Right kidney (tissue), 9 donors: Measurements from ENCODE around the gene AVP.
A peak's percentile ranks its signal among the peaks of the same experiment; 100 is the strongest.
"Not testable (repeated sequence)": the region's sequence is repeated elsewhere in the genome, so short reads cannot be mapped to it uniquely, and the experiment has no call there.

Experiments used
- DNase-seq: peaks from one replicate; pipeline ENCODE4 v3.0.0-alpha.2; 2016
- long read RNA-seq, 8 donors: transcript quantifications; one replicate each; lab custom pipeline, GENCODE V29; 2026

The AVP gene, protein sequence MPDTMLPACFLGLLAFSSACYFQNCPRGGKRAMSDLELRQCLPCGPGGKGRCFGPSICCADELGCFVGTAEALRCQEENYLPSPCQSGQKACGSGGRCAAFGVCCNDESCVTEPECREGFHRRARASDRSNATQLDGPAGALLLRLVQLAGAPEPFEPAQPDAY
- long read RNA-seq, donor 1, partial matches to known transcripts = 6 of 6 reads
- long read RNA-seq, donor 1, other reads (novel, unspliced or antisense) = 0 of 6 reads
- long read RNA-seq, donor 2, partial matches to known transcripts = 7 of 7 reads
- long read RNA-seq, donor 2, other reads (novel, unspliced or antisense) = 0 of 7 reads
- long read RNA-seq, donor 3 = 0 reads
- long read RNA-seq, donor 4 = 0 reads
- long read RNA-seq, donor 5 = 0 reads
- long read RNA-seq, donor 6 = 0 reads
- long read RNA-seq, donor 7 = 0 reads
- long read RNA-seq, donor 8, partial matches to known transcripts = 0 of 1 reads
- long read RNA-seq, donor 8, other reads (novel, unspliced or antisense) = 0 of 1 reads

DNA sequence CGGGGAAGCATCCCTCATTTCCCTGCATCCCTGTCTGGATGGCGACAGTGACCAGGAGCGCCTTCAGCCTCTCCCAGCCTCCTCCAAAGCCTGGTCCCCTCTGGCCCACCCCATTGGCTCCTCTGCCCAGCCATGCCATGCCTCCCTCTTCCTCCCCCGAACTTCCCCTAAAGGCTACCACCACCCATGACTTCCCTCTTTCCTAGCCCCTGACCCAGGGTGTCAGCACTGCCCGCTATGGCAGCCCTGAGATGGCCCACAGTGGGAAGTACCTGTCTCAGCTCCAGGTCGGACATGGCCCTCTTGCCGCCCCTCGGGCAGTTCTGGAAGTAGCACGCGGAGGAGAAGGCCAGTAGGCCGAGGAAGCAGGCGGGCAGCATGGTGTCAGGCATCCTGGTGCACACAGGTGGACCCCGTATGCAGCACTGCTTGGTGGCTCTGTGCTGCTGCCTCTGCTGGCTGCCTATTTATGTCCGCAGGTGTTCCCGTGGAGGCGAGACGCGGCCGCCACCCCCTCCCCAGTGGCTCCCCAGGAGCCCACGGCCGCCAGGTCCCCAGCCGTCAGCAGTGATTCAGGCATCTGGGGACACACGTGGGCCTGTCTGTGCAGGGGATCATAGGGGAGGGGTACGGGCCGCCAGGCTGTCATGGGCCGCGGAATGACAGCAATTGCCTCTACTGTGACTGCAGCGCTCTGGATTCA lies at the start of gene AVP:
TSS of gene AVP (minus strand) at position 442 of the 703 bp plus-strand sequence. CDS start at position 392, 50 bp downstream.
- DNase-seq = no peak

DNA sequence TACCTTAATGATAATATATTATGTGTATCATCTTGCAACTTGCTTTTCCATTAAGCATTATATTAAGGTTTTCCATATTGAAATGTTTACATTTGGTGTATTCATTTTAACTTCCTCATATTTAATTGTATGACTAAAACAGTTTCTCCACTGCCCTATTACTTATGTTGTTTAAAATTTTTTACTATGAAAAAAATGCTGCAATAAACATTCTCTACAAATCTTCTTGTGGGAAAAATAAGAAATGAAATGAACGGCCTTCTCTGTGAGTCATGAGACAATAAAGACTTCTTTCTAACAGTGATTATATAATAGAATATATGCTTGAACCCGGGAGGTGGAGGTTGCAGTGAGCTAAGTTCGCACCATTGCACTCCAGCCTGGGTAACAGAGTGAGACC lies 49.6 kb upstream of the AVP start:
- no peak for DNase-seq

DNA sequence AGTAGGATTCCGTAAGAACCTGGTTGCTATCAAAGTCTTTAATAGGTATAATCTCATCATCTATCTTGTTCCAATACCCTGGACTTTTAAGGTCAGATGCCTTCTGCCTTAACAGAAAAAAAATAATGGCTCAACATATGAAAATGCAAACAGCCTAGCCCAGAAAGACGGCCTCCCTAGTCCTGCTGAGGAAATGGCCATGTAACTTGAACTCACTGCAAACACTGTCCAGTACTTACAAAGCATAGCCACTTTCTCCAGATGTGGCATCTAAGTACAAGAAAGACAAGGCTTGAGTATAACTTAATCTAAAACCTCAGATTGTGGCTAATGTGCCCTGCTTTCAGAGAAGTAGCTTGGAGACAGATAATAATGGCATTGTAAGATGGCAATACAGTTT lies 48.6 kb upstream of the AVP start:
- DNase-seq = no peak

DNA sequence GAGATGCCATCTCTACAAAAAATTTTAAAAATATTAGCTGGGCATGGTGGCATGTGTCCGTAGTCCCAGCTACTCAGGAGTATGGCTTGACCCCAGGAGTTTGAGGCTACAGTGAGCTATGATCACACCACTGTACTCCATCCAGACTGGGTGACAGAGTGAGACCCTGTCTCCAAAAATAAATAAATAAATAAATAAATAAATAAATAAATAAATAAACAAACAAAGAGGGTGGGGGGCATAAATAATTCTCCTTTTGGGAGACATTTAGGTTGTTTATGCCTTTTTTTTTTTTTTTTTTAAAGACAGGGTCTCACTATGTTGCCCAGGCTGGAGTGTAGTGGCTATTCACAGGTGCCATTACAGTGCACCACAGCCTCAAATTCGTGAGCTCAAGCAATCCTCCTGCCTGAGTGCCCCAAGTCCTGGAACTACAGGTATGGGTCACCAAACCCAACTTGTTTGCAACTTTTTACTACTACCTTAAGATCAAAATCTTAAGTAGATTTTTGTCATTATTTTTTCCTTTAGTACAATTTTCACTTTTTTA lies 45.6 kb upstream of the AVP start:
- DNase-seq = no peak

DNA sequence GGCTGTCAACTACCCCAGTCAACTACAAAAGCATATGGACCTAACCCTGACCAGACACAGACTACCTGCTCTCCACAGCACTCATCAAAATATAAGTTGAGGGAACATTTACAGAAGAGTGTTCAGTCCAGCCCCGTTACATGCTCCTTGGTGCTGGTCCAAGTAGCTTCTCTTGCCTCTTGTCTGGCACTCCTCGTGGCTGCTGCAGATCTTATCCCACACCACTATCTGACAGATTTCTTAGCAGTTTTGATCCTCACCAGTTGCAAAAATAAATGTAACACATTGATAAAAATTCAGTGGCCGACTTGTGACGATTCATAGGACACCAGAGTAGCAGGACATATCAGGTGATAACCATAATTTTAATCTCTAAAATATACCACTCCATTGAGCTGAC lies 44.6 kb upstream of the AVP start:
- DNase-seq = no peak

DNA sequence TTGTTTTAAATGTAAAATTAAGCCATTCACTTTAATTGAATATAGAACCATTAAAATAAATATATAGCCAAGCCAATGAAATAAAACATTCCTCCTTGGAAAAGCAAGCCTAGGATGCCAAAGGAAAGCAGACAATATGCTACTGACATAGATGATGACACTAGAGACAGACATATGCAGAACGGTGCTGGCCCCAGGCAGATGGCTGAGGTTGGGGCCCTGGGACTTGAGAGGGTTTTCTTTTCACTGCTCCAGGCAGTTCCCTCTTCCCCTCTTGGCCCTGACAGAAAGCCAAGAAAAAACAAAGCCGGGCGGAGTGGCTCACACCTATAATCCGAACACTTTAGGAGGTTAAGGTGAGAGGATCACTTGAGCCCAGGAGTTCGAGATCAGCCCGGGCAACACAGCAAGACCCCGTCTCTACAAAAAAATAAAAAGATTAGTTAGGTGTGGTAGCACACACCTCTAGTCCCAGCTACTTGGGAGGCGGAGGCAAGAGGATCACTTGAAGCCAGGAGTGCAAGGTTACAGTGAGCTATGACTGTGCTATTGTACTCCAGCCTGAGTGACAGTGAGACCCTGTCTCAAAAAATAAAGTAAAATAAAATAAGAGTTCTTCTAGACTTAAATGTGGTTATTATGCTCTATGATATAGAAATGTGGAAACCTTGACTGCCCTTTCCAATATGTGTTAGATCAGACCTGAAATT lies 43.9 kb upstream of the AVP start:
- DNase-seq = no peak

DNA sequence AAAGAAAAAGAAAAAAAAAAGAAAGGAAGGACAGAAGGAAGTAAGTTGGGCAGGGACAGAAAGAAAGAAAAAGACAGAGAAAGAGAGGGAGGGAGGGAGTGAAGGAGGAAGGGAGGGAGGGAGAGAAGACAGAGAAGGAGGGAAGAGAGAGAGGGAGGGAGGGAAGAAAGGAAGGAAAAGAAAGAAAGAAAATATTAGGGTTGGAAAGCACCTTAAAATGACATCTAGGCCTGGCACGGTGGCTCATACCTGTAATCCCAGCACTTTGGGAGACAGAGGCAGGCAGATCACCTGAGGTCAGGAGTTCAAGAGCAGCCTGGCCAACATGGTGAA lies 42.0 kb upstream of the AVP start:
- DNase-seq = no peak

DNA sequence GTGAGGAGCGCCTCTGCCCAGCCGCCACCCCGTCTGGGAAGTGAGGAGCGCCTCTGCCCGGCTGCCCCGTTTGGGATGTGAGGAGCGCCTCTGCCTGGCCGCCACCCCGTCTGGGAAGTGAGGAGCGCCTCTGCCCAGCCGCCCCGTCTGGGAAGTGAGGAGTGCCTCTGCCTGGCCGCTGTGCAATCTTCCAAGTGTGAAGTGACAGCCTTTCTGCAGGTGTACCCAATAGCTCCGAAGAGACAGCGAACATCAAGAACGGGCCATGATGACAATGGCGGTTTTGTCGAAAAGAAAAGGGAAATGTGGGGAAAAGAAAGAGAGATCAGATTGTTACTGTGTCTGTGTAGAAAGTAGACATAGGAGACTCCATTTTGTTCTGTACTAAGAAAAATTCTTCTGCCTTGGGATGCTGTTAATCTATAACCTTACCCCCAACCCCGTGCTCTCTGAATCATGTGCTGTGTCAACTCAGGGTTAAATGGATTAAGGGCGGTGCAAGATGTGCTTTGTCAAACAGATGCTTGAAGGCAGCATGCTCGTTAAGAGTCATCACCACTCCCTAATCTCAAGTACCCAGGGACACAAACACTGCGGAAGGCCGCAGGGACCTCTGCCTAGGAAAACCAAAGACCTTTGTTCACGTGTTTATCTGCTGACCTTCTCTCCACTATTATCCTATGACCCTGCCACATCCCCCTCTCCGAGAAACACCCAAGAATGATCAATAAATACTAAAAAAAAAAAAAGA lies 41.4 kb upstream of the AVP start:
- DNase-seq = not testable (repeated sequence)

DNA sequence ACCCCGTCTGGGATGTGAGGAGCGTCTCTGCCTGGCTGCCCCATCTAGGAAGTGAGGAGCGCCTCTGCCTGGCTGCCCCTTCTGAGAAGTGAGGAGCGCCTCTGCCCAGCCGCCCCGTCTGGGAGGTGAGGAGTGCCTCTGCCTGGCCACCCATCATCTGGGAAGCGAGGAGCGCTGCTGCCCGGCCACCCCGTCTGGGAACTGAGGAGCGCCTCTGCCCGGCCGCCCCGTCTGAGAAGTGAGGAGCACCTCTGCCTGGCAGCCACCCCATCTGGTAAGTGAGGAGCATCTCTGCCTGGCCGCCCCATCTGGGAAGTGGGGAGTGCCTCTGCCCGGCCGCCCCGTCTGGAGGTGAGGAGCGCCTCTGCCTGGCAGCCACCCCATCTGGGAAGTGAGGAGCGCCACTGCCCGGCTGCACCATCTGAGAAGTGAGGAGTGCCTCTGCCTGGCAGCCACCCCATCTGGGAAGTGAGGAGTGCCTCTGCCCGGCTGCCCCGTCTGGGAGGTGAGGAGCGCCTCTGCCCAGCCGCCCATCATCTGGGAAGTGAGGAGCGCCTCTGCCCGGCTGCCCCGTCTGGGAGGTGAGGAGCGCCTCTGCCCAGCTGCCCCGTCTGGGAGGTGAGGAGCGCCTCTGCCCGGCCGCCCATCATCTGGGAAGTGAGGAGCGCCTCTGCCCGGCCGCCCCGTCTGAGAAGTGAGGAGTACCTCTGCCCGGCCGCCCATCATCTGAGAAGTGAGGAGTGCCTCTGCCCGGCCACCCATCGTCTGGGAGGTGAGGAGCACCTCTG lies 40.4 kb upstream of the AVP start:
- not testable (repeated sequence) for DNase-seq

DNA sequence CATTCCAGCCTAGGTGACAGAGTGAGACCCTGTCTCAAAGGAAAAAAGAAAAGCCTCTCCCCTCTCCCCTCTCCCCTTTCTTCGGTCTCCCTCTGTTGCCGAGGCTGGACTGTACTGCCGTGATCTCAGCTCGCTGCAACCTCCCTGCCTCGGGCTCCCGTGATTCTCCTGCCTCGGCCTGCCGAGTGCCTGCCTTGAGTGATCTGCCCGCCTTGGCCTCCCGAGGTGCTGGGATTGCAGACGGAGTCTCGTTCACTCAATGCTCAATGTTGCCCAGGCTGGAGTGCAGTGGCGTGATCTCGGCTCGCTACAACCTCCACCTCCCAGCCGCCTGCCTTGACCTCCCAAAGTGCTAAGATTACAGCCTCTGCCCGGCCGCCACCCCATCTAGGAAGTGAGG lies 39.6 kb upstream of the AVP start:
- DNase-seq = not testable (repeated sequence)

DNA sequence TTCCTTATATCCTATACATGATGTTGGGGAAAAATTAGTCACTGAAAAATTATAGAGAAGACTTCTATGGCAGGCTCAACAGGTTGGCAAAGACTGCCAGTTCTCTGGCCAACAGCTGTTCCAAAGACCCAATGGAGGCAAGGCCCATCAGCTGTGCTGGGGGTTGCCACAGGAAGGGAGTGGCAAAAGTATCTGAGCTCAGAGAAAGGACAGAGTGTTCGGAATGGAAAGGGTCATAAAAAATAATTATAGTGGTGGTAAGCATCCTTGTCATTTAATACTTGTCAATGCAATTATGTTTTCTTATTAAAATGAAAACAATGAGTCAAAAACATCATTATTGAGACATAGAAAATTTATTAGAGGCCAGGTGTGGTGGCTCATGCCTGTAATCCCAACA lies 39.0 kb upstream of the AVP start:
- no peak for DNase-seq

DNA sequence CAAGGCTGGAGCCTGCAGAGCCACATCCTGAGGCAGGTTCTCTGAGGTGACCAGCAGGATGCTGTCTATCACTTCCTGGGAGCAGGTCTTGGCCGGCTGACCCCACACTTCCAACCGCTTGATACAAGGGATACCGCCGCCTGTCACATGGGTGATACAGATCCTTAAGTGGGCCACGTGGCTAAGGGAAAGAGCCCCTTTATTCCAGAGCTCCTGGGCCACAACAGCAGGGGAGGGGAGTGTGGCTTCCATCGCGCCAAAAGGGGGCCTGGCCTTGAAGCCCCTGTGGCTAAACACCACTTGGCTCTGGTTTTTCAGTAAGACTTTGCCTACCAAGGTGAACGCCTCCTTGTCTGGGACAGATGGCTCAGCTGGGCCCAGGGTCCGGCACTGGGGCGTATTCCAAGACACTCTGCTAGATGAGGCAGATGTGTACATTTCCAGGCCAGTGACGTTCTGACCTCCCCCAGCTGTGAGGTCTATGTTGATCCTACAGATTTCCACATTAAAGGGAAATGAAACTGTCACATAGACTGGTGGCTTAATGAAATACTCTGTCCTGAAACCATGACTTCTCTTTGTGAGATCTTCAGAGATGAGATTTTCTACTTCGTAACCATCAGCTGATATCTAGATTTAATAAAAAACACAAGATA lies 37.6 kb upstream of the AVP start:
- no peak for DNase-seq

DNA sequence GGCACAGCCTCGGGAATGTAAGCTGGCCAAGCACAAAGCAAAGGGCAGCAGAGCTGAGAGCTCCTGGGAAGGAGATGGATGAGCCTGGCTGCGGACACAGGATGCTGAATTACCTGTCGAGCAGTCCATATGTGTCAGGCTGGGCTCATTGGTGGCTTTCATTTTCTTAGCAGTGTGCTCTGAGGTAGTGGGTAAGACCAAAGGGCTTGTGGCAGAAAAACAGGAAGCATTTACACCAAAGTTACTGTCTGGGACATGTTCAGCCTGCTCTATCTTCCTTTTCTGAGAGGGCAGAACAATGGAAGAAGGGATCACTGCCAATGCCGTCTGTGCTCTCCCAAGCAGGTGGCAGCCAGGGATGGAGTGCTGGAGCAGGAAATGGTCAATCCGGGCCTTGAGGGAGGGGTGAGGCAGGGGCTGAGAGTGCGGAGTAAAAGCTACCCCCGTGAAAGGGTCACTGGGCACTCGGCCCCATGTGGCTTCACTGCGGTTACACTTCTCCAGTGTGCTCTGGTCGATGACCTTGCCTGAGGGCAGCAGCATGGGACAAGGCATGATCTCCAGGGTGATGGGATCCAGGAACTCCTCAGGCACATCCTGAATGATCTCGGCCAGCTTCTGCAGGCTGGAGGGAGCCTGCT lies 36.9 kb upstream of the AVP start:
- DNase-seq = no peak

DNA sequence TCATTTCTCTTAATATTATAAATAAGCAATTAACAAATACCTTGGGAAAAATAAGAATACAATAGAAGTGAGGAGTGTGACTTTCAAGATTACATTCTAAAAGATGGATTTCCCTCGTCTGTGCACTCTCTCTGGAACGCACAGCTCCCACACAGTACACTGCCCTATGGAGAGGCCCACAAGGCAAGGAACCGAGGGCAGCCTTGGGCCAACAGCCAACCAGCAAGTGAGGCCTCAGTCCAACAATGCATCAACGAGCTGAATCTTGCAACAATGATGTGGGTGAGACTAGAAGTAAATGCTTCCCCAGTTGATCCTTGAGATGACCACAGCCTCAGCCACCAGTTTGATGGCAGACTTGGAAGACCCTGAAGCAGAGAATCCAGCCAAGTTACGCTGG lies 34.5 kb upstream of the AVP start:
- no peak for DNase-seq

DNA sequence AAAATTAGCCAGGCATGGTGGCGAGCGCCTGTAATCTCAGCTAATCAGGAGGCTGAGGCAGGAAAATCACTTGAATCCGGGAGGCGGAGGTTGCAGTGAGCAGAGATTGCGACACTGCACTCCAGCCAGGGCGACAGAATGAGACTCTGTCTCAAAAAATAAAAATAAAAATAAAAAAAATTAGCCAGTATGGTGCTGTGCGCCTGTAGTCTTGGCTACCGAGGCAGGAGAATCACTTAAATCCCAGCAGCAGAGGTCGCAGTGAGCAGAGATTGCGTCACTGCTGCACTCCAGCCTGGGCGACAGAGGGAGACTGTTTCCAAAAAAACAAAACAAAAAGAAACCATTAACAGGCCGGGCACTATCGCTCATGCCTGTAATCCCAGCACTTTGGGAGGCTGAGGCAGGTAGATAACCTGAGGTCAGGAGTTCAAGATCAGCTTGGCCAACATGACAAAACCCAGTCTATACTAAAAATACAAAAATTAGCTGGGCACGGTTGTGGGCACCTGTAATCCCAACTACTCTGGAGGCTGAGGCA lies 33.4 kb upstream of the AVP start:
- DNase-seq = peak; percentile 39

DNA sequence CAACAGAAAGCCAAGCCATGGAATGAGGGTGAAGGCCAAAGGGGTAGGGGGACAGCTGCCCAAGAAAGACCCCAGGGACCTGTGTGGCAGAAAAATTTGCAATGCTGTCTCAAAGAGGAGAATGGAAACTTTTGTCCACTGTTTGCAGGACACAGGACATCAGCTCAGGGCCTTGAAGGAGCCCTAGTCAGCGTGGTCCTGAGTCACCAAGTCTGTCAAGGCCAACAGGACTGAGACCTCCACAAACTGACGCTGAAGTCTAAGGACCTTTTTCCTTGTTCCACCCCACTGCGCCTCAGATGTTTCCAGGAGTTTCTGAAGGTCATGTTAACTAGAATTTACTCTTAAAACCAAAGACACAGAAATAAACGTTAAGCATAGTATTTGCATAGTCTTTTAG lies 31.8 kb upstream of the AVP start:
- no peak for DNase-seq

DNA sequence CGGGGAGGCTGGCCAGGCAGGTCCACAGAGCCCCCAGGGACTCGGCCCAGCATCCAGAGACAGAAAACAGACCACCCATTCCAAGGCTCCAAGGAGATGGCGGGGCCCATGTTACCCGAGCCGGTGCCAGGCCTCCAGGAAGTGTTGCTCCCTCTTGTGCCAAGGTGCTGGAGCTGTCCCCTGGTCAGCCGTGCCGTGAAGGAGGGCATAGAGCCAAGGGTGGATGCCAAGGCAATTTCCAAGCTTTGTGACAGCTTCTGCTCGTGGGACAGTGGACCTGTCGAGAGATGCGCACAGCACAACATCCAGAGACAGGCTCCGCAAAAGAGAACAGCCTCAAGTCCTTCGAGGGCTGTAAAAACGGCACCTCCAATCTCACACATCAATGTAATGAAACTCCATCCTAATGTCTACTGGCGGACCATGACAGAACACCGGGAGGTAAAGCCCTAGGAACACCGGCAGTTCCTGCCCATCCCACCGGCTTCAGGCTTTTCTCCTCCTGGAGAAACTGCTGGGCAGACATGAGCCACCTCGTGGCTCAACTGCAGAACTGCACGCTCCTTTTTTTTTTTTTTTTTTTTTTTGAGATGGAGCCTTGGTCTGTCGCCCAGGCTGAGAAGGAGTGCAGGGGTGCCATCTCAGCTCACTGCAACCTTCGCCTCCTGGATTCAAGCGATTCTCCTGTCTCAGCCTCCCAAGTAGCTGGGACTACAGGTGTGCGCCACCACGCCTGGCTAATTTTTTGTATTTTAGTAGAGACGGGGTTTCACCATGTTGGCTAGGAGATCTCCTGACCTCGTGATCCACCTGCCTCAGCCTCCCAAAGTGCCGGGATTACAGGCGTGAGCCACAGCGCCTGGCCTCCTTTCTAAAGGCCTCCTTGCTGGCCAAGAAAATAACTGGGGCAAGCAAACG lies 30.9 kb upstream of the AVP start:
- peak; percentile 55 for DNase-seq

DNA sequence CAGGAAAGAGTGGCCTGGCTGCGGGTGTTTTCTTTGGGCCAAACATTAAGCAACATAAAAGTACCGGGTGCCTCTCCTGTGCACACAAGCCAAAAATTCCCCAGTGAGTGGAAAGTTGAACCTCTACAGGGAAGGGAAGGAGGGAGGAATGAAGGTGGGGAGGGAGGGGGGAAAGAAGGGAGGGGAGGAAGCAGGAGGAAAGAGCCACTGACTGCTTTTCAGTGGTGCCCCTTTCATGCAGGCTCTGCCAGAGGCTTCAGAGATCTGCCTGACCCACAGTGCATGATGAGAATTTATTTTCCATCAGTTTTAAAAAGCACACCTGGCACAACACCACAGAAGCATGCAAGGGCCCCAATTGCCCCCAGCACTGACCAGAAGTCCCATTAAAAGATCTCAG lies 27.5 kb upstream of the AVP start:
- no peak for DNase-seq

DNA sequence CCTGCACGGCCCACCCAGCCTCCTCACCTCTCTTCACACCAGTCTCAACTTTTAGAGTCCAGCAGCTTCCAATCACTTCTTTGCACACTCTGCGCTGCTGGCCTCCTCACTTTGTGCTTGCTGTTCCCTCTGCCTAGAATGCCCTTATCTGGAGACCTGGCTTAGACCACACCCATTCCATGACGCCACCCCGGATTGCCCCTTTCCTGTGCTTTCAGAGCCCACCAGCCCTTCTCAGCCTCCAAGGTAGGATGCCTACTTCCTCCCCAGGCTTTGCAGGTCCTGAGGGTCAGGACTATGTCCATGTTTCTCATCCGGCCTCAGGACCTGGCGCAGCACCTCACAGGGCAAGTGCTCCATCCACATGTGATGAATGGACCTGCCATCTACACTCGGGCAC lies 27.0 kb upstream of the AVP start:
- no peak for DNase-seq
